HUES6 (cell line): ENCODE results near the gene MOGAT3.
A peak's percentile ranks its signal among the peaks of the same experiment; 100 is the strongest.

Experiments used
- H3K27ac ChIP-seq: 2 replicates; pipeline ENCODE4 v1.7.0; 2013; ENCODE audit warnings: low read depth, mild to moderate bottlenecking, low read length, inconsistent platforms
- H3K27me3 ChIP-seq: 2 replicates; pipeline ENCODE4 v1.6.1; 2013; ENCODE audit warnings: low read length; ENCODE audit not compliant: control insufficient read depth, insufficient read depth
- H3K36me3 ChIP-seq: 2 replicates; pipeline ENCODE4 v1.6.1; 2013; ENCODE audit warnings: low read length; ENCODE audit not compliant: control insufficient read depth, insufficient read depth
- H3K4me1 ChIP-seq: 2 replicates; pipeline ENCODE4 v1.6.1; 2013; ENCODE audit warnings: low read length; ENCODE audit not compliant: control insufficient read depth, insufficient read depth
- H3K4me3 ChIP-seq: 2 replicates; pipeline ENCODE4 v1.5.1; 2013; ENCODE audit warnings: low read depth, low read length
- H3K9ac ChIP-seq: one replicate; pipeline ENCODE4 v1.6.1; 2013; ENCODE audit warnings: mild to moderate bottlenecking, low read length
- H3K9me3 ChIP-seq: 2 replicates; pipeline ENCODE4 v1.6.1; 2013; ENCODE audit warnings: low read depth, low read length; ENCODE audit not compliant: control insufficient read depth, insufficient read depth

MOGAT3 gene

DNA sequence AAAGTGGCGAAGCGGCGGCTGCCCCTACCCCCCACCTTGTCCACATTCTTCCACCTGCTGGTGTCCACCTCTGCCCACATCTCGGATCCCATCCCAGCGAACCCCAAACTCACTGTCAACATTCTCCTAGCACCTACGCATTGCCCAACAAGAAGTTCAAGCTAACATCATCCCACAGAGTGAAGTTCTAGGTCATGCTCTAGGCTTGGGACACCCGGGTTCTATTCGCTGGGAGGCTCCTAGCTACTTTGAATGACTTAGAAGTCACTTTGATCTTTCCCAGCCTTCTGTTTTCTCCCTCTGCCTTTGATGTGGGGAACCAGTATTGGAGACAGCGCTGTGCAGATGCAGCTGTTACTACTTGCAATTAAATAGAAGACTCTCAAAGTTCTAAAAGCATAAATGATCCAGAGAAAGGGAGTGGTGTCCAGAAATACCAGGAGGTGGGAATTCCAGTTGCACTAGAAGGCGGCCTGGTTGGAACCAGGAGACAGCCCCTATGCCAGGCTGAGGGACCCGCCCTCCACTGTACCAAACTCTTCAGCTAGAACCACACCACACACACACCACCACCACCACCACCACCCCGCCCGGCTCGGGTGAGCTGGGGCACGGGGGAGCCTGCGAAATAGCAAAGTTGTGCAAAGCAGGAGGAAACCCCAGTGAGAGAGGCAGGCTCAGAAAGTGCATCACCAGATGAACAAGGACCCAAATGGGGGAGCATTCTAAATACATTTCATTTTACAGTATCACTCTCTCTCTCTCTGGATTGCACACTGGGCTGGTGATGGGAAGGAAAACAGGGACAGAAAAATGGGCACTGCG is 30.0 kb downstream of the MOGAT3 start:
- Histone ChIP-seq H3K4me1 (peaks cover 56% of the 10 kb centered on the region), H3K9me3 (no peaks in the 10 kb centered on the region)

DNA sequence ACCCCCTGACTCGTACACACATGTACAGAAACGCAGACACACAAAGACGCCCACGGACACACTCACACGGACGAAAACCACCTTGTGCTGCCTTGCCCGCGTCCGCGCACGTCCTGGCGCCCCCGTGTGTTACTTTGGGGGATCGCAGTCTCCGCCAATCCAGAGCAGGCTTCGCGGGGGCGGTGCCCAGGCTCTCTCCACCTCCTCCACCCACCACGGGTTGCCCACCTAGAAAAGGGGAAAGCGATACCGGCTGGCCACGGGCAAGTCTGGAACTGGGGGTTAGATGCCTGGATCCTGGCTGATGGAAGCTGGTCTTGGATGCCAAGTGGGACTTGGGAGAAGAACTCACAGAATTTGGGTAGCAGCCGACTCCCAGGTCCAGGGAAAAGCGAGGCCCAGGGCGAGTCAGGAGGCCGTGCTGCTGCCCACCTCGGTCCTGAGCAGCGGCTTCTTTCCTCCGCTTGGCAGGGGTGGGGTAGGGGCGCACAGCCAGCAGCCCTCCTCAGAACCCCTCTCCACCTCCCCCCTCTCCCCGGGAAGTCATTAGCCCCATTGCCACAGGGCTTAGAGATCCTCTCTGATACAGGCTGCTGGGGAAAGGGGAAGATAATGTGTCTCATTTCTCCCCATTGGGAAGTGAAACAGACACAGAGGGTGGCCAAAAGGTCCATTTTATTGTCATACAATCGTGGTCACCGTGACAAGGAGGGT is 30.8 kb downstream of the MOGAT3 start:
- Histone ChIP-seq H3K9me3 (no peaks in the 10 kb centered on the region), H3K27me3 (peaks cover 93% of the 10 kb centered on the region), H3K36me3 (no peaks in the 10 kb centered on the region), H3K27ac (no peak overlapping the region), H3K4me3 (peak overlapping the region; percentile 54), H3K9ac (peak overlapping the region; percentile 42), H3K4me1 (peaks cover 59% of the 10 kb centered on the region)

More for the DNA sequence above, 30.0 kb downstream of the MOGAT3 start:
- no peak overlapping the region for H3K9ac ChIP-seq
- H3K27me3 ChIP-seq, result peaks cover 95% of the 10 kb centered on the region
- H3K4me3 ChIP-seq, result peak overlapping the region; percentile 59
- H3K36me3 ChIP-seq, result no peaks in the 10 kb centered on the region
- no peak overlapping the region for H3K27ac ChIP-seq

DNA sequence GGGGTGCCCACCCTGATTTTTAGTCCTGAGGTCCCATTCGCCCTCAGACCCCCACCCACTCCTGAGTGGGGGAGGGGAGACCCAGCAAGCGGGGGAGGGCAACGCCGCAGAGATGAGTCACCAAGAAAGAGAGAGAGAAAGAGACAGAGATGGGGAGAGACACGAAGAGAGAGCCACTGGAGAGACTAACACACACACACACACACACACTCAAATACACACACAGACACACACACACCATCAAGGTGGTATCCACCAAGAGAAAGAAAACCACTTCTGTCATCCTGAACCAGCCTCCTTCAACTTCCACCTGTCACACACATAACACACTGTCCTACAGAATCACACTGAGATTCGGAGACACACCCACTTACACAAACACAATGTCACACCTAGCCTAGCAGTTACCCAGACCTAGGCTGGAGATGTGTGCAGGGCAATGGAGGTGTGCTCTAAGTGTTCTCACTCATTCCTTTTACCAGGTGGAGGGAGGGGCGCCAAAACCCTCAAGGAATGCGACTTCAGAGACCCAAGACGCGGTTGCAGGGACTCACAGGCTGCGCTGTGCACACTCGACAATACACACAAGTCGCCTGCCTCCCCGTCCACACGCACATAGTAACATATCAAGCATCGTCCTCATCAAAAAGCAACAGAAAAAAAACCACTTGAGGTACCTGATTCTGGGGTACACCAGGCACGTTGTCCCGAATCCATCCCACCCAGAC is 31.6 kb downstream of the MOGAT3 start:
- Histone ChIP-seq H3K9ac (peak overlapping the region; percentile 42), H3K36me3 (no peaks in the 10 kb centered on the region), H3K9me3 (no peaks in the 10 kb centered on the region), H3K27me3 (peaks cover 93% of the 10 kb centered on the region), H3K4me3 (peak overlapping the region; percentile 54), H3K4me1 (peaks cover 63% of the 10 kb centered on the region), H3K27ac (no peak overlapping the region)

DNA sequence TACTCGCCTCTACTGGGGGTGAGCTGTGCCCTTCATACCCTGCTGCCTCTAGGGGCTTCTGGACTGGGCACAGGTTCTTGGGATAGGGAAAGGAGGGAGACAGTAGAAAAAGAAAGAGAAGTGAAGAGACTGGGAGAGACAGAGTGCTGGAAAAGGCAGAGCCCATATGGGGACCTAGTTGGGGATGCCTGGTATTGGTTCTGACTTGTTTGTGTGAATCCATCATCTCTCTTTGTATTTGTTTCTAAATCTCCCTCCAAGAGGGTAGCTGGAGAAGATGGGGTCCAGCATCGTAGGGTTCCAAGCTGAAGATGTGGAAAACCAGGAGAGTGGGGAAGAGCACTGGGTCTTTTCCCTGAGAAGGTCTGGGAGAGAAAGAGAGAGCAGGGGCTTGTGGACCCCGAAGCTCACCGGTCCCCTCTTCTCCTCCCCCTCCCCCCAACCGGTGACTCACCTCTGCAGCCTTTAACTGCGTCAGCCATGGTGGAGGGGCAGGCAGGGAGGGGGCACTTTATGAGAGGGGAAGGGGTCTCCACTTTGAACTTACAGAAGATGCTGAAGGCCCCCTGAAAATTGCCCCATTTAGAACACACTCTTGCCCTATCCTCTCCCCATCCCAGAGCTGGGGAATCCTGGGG is 32.3 kb downstream of the MOGAT3 start:
- H3K36me3 ChIP-seq, result no peaks in the 10 kb centered on the region
- no peak overlapping the region for H3K27ac ChIP-seq
- H3K27me3 ChIP-seq, result peaks cover 93% of the 10 kb centered on the region
- peak overlapping the region; percentile 54 for H3K4me3 ChIP-seq
- H3K9ac ChIP-seq, result peak overlapping the region; percentile 46
- no peaks in the 10 kb centered on the region for H3K9me3 ChIP-seq
- peaks cover 63% of the 10 kb centered on the region for H3K4me1 ChIP-seq

DNA sequence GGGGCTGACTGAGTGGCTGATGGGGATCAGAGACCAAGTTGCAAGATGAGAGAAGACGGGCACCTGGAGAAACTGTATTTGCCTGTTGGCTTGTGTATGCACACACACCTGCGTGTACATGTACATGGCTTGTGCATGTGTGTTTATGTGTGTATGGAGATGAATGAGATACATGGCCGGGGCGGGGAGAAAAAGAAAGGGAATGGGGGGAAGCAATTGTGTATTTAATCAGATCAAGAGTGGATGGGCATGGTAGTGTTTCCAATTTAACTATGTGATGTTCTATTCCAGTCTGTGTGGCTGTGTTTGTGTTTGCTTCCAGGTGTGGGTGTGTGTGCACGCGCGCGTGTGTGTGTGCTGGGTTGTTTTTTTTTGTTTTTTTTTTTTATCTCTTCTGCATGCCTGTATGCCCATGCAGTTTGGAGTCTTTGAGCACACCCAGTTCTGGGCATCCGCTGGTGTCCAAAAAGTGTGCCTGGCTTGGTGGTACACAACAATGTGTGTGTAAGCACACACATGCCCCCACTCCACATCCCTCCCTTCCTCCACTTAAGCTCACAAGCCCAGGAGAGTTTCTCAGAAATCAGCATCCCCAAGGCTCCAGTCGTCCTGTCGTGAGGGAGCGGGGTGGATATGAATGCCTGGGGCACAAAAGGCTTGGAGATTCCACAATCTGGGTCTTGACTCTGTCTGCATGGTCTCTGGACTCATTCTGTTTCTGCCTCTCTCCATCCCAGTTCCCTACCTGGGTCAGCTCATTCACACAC is 33.0 kb downstream of the MOGAT3 start:
- no peaks in the 10 kb centered on the region for H3K36me3 ChIP-seq
- no peak overlapping the region for H3K27ac ChIP-seq
- peaks cover 89% of the 10 kb centered on the region for H3K27me3 ChIP-seq
- H3K9me3 ChIP-seq, result no peaks in the 10 kb centered on the region
- H3K4me1 ChIP-seq, result peaks cover 58% of the 10 kb centered on the region
- peak overlapping the region; percentile 46 for H3K9ac ChIP-seq
- H3K4me3 ChIP-seq, result peak overlapping the region; percentile 54

DNA sequence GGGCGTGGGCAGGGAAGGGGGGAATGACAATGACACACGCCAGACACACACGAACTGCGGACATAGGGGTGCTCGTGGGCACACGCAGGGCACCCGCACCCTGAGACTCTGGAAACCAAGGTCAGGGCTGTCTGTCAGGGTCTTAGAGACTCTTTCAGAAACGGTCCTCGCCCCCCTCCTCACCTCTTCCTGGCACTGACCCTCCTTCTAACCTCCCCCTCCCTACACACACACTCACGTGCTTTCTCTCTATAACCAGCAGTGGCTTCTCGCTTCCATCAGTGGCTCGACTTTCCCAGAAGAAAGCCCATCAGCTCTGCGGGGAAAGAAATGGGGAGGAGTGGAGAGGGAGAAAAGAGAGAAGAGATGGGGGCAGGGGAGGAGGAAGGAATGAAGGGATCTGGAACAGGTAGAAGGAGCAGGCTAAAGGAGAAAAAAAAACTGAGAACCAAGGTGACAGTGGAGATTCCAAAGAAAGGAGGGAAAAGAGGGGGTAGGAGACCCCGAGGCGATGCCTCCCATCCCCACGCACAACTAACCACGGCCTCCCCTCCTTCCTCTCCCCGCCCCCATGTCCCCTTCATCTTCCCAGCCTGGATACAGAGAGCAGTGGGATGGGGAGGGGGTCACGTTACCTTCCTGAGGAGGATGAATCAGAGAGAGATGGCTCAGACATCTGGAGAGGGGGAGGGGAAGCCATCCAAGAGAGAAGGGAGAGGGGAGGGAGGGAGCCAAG is 33.8 kb downstream of the MOGAT3 start:
- Histone ChIP-seq H3K4me1 (peaks cover 55% of the 10 kb centered on the region), H3K27me3 (peaks cover 82% of the 10 kb centered on the region), H3K27ac (no peak overlapping the region)

DNA sequence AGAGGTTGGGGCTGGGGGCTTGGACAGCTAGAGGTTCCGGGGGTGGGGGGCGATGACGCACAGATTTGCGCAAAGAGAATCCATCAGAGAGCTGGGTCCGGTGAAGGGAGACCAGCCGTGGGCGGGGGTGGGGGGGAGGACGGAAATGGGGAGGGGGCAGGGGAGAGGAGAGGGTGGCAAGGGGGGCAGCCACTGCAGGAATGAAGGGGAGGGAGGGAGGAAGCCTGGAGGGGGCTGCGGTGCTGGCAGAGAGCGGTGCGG is 34.3 kb downstream of the MOGAT3 start:
- peak overlapping the region; percentile 41 for H3K9ac ChIP-seq
- H3K36me3 ChIP-seq, result no peaks in the 10 kb centered on the region
- no peak overlapping the region for H3K27ac ChIP-seq
- peaks cover 77% of the 10 kb centered on the region for H3K27me3 ChIP-seq
- H3K4me1 ChIP-seq, result peaks cover 55% of the 10 kb centered on the region
- H3K4me3 ChIP-seq, result peak overlapping the region; percentile 54
- no peaks in the 10 kb centered on the region for H3K9me3 ChIP-seq

More for the DNA sequence above, 33.8 kb downstream of the MOGAT3 start:
- Histone ChIP-seq H3K9me3 (no peaks in the 10 kb centered on the region), H3K9ac (peak overlapping the region; percentile 41), H3K36me3 (no peaks in the 10 kb centered on the region), H3K4me3 (peak overlapping the region; percentile 54)

DNA sequence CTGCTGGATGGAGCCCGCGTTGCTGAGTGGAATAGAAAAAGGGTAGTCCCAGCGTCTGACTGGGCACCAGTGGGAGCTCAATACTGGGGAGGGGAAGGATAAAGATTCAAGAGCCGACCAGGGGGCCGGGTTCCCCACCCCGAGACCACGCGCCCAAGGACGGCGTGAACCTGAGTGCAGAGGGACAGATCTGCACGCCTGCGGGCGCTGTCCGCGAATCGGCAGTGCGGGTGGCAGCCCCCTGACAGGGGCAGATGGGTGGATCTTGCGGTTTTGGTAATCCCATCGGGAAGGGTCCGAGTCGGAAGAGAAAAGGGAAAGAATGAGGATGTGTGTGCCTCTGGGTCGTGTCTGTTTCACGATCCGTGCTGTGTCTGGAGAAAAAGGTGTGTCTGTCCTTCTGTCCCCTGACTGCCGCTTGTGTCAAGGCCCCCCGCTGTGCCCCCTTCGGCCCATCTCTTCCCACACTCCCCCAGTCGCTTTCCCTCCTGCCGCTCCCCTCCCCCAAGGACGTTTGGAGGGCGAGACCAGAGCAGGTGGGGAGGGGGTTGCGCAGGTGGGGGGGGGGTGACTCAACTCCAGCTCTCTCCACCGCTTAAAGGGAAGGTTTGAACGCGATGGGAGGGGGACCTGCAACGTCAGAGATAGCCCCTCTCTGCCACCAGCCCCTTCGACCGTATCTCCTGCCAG is 34.7 kb downstream of the MOGAT3 start:
- peaks cover 72% of the 10 kb centered on the region for H3K27me3 ChIP-seq
- H3K27ac ChIP-seq, result no peak overlapping the region
- no peaks in the 10 kb centered on the region for H3K36me3 ChIP-seq
- H3K9me3 ChIP-seq, result no peaks in the 10 kb centered on the region
- peaks cover 55% of the 10 kb centered on the region for H3K4me1 ChIP-seq
- H3K4me3 ChIP-seq, result peak overlapping the region; percentile 54
- H3K9ac ChIP-seq, result peak overlapping the region; percentile 58

DNA sequence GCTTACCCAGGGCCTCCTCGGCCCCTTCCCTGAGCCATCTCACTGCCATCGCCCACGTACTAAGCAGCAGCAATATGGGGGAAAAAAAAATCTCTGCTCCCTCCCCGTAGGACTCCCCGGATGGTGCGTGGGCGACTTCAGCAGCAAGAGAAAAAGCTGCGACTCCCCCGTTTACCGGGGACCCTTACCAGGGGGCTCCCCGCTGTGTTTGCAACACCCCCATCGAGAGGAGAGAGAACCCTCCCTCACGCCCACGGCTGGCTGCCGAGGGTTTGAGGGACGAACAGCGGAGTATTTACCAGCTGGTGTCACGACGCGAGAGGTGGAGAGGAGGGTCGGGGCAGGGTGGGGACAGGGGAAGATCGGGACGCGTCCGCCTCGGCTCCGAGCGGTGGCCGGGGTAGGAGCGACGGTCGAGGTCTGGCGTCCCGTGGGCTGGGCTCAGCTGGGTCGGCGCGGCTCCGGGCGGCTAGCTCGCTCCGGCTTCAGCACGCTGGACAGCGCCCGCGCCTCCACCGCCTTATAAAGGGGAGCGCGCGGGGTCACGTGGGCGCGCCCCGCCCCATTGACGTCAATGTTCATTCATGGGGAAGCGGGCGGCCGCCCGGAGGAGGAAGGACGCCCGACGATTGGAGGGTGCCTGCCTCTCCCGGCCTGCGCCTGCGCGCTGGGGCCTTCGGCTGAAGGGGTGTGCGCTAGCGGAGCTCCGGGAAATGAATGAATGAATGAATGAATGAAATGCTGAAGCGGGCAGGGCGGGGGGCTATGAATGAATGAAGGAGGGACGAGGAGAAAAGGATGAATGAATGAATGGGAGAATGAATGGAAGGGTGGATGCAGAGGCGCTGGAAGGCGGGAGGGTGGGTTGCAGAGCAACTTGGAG is 35.5 kb downstream of the MOGAT3 start, which contains the start of gene VGF:
TSS of gene VGF (minus strand) at position 495 of the 883 bp plus-strand sequence. CDS start 726 bp downstream, outside the sequence.
- H3K9ac ChIP-seq, result peak within 1 kb of the TSS; percentile 79
- H3K4me1 ChIP-seq, result peaks cover 55% of the 10 kb centered on the region
- no peaks in the 10 kb centered on the region for H3K36me3 ChIP-seq
- H3K27me3 ChIP-seq, result peaks cover 64% of the 10 kb centered on the region
- no peaks in the 10 kb centered on the region for H3K9me3 ChIP-seq
- H3K4me3 ChIP-seq, result peak within 1 kb of the TSS; percentile 62
- H3K27ac ChIP-seq, result no peak within 1 kb of the TSS
